Panc1 (cell line): ENCODE data around the gene TLE1. TPM values are rescaled to one million over a fixed set of nuclear protein-coding genes. Genes with fewer than 3 reads are reported as not detected.

Source experiments
- ATAC-seq: fragments of 200-7000 bp; cut with Tn5 transposase; 2 replicates; pipeline ENCODE4 v1.9.1; 2020; ENCODE audit warnings: mild to moderate bottlenecking, moderate library complexity
- BruUV-seq: library from RNA; stranded (reverse); fragments of 400-500 nt; replicated peaks from 2 replicates; lab custom pipeline; 2021; lab: Mats Ljungman, UMichigan
- CTCF ChIA-PET: fragments of 300-600 bp; sonication (Branson Sonifier 250); formaldehyde crosslinking; loops from one replicate; lab custom pipeline; 2022; ENCODE audit warnings: antibody characterized with exemption; lab: Charles Lee
- POLR2A ChIA-PET: fragments of 300-600 bp; sonication (Branson Sonifier 250); formaldehyde crosslinking; loops from one replicate; lab custom pipeline; 2022; ENCODE audit warnings: antibody characterized with exemption; lab: Charles Lee
- DNase-seq: peaks from one replicate; pipeline ENCODE4 v3.0.0-alpha.2; 2010; ENCODE audit warnings: low read depth, low spot score
- H3K27ac ChIP-seq: 2 replicates; pipeline ENCODE4 v1.5.1; 2011; ENCODE audit warnings: mild to moderate bottlenecking, low read length, inconsistent platforms
- H3K27me3 ChIP-seq: fragments of 200-500 bp; sonication (Bioruptor generic); 2 replicates; pipeline ENCODE4 v1.6.0; 2014; ENCODE audit warnings: low read length, inconsistent platforms; ENCODE audit not compliant: control insufficient read depth, insufficient read depth
- H3K36me3 ChIP-seq: fragments of 200-500 bp; sonication (Bioruptor generic); 2 replicates; pipeline ENCODE4 v1.5.1; 2014; ENCODE audit warnings: inconsistent platforms, mild to moderate bottlenecking, low read length, moderate library complexity; ENCODE audit not compliant: control insufficient read depth, insufficient read depth
- H3K4me1 ChIP-seq: 2 replicates; pipeline ENCODE4 v1.5.1; 2011; ENCODE audit warnings: inconsistent platforms, mild to moderate bottlenecking, low read length, moderate library complexity; ENCODE audit not compliant: control insufficient read depth, insufficient read depth
- H3K4me3 ChIP-seq, 2 experiments: 2 replicates each; pipeline ENCODE4 v1.5.1; 2011 to 2012; ENCODE audit warnings: low read depth in 2 of 2, low read length in 2 of 2, mild to moderate bottlenecking in 2 of 2, inconsistent platforms in 1 of 2, moderate library complexity in 1 of 2
- H3K9me3 ChIP-seq: fragments of 200-500 bp; sonication (Bioruptor generic); 2 replicates; pipeline ENCODE4 v1.5.1; 2014; ENCODE audit warnings: low read depth, mild to moderate bottlenecking, inconsistent platforms, low read length, moderate library complexity; ENCODE audit not compliant: control insufficient read depth, insufficient read depth
- CTCF ChIP-seq: fragments of 450-650 bp; IDR thresholded peaks from 2 replicates; pipeline ENCODE4 v1.5.1; 2017; ENCODE audit warnings: mild to moderate bottlenecking
- POLR2AphosphoS5 ChIP-seq: IDR thresholded peaks from 2 replicates; pipeline ENCODE4 v1.6.1; 2012; ENCODE audit warnings: mild to moderate bottlenecking, low read depth, low read length, moderate library complexity
- SIN3A ChIP-seq: IDR thresholded peaks from 2 replicates; pipeline ENCODE4 v1.6.1; 2012; ENCODE audit warnings: low read depth, mild to moderate bottlenecking, low read length, moderate library complexity, borderline replicate concordance; ENCODE audit not compliant: insufficient read depth
- TCF7L2 ChIP-seq: IDR thresholded peaks from 2 replicates; pipeline ENCODE4 v1.6.1; 2011; ENCODE audit warnings: mild to moderate bottlenecking, low read depth, low read length, inconsistent platforms
- in situ Hi-C: cut with HindIII; loops from 2 replicates; pipeline ENCODE4 v1.10.0; 2016; ENCODE audit warnings: low sequenced_read_pairs, low pct_unique_long_range_greater_than_20kb
- intact Hi-C: fragments of 100-400 bp; cut with micrococcal nuclease; formaldehyde crosslinking; loops from one replicate; pipeline ENCODE4 v1.10.0; 2022; ENCODE audit not compliant: unreplicated experiment
- total RNA-seq: library from RNA; stranded (reverse); gene quantifications from one replicate; pipeline ENCODE4 v1.2.1, GENCODE V29; 2021; ENCODE audit not compliant: unreplicated experiment
- TF ChIP-seq, protein P1 (sequence below), 2 experiments: IDR thresholded peaks; 2 replicates each; pipeline ENCODE4 v1.6.1; 2011 to 2012; ENCODE audit warnings: low read depth in 2 of 2, control low read depth in 1 of 2, low read length in 1 of 2, mild to moderate bottlenecking in 1 of 2, moderate library complexity in 1 of 2; ENCODE audit not compliant: insufficient read depth in 1 of 2

The TLE1 gene
- total RNA-seq, 1 experiment from 2014 or later, result 12.9 TPM

DNA sequence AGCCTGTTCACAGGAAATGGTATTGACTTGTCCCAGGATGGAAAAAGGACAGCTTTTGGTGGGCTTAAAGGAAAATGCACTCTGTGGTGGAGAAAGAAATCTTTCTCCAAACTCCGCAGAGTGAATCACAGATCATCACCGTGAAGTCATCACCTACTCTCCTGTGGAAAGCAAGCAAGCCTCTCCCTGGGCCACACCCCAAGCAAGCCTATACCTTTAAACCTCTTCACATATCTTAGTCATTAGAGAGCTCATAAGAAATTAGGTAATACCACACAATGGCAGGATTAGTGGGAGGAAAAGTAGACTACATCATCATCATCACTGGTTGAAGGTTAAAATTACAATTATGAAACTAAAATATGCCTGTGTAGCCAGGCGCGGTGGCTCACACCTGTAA lies 23.2 kb downstream of the TLE1 start:
- H3K4me3 ChIP-seq, result no peak overlapping the region
- H3K27me3 ChIP-seq, result no peaks in the 10 kb centered on the region
- H3K36me3 ChIP-seq, result no peaks in the 10 kb centered on the region
- ChIA-PET CTCF (no interaction called here), POLR2A (interaction anchor here (0.5 kb wide), 1 partner anchor 956 kb away, joined by 6 read pairs; no protein-coding TSS in a partner anchor)
- DNase-seq (no peak), ATAC-seq (no peak)
- H3K4me1 ChIP-seq, result no peaks in the 10 kb centered on the region
- in situ Hi-C loops, result no loop called here
- no peaks in the 10 kb centered on the region for H3K9me3 ChIP-seq
- H3K27ac ChIP-seq, result no peak overlapping the region
- intact Hi-C loops, result no loop called here
- no peak for TF ChIP-seq CTCF
- no peak for TF ChIP-seq TCF7L2
- TF ChIP-seq, protein P1, sequence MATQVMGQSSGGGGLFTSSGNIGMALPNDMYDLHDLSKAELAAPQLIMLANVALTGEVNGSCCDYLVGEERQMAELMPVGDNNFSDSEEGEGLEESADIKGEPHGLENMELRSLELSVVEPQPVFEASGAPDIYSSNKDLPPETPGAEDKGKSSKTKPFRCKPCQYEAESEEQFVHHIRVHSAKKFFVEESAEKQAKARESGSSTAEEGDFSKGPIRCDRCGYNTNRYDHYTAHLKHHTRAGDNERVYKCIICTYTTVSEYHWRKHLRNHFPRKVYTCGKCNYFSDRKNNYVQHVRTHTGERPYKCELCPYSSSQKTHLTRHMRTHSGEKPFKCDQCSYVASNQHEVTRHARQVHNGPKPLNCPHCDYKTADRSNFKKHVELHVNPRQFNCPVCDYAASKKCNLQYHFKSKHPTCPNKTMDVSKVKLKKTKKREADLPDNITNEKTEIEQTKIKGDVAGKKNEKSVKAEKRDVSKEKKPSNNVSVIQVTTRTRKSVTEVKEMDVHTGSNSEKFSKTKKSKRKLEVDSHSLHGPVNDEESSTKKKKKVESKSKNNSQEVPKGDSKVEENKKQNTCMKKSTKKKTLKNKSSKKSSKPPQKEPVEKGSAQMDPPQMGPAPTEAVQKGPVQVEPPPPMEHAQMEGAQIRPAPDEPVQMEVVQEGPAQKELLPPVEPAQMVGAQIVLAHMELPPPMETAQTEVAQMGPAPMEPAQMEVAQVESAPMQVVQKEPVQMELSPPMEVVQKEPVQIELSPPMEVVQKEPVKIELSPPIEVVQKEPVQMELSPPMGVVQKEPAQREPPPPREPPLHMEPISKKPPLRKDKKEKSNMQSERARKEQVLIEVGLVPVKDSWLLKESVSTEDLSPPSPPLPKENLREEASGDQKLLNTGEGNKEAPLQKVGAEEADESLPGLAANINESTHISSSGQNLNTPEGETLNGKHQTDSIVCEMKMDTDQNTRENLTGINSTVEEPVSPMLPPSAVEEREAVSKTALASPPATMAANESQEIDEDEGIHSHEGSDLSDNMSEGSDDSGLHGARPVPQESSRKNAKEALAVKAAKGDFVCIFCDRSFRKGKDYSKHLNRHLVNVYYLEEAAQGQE (IDR thresholded peaks at IDR 0.05; ENCODE audit: insufficient read depth in 1 of 2, low read depth in 2 of 2, low read length in 1 of 2), result no peak
- no peak for TF ChIP-seq SIN3A
- no peak for TF ChIP-seq POLR2AphosphoS5
- no TSS peak for BruUV-seq

DNA sequence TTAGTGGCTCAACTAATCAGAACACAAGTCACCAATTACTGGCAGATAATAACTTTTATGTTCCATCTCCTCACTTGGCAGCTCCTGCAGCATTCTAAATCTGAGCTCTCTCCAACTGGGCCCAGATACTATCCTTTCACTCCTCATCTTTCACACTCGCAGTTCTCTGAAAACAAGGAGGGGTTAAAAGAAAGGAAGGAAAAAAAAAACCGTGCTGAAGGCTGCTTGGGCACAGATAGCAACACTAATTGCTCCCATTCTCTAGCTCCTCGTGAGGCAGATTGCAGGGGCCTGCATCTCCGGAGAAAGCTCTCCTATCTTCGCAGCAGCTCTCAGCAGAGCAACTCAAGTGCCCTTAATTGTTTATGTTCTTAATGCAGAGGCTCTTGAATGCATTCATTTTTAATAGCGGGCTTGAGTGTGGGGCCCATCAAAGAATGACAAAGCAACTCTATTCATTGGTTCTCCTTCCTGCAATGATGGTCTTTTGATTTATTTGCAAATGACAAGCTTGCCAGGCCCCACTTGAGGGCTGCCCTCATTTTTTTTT lies 23.9 kb downstream of the TLE1 start:
- ChIA-PET CTCF (no interaction called here), POLR2A (interaction anchor here (0.7 kb wide), 2 partner anchors 182 to 1368 kb away, joined by 4 to 5 read pairs; no protein-coding TSS in a partner anchor)
- H3K27ac ChIP-seq, result no peak overlapping the region
- no peaks in the 10 kb centered on the region for H3K36me3 ChIP-seq
- BruUV-seq, result no TSS peak
- H3K4me1 ChIP-seq, result no peaks in the 10 kb centered on the region
- no peaks in the 10 kb centered on the region for H3K9me3 ChIP-seq
- no peak for ATAC-seq
- TF ChIP-seq SIN3A (no peak), CTCF (no peak)
- TF ChIP-seq, protein P1 (IDR thresholded peaks at IDR 0.05; ENCODE audit: insufficient read depth in 1 of 2, low read depth in 2 of 2, low read length in 1 of 2), result no peak
- no peak for DNase-seq
- intact Hi-C loops (no loop called here), in situ Hi-C loops (no loop called here)
- no peak overlapping the region for H3K4me3 ChIP-seq
- H3K27me3 ChIP-seq, result no peaks in the 10 kb centered on the region
